PC-3 (cell line): Measurements from ENCODE around the gene SPSB1. TPM values are rescaled to one million over a fixed set of nuclear protein-coding genes. Genes with fewer than 3 reads are reported as not detected.

Experiments used
- ATAC-seq: fragments of 200-7000 bp; cut with Tn5 transposase; 2 replicates; pipeline ENCODE4 v1.9.1; 2020; ENCODE audit warnings: mild to moderate bottlenecking, moderate library complexity
- BruUV-seq: library from RNA; stranded (reverse); fragments of 400-500 nt; replicated peaks from 2 replicates; lab custom pipeline; 2021; lab: Mats Ljungman, UMichigan
- CTCF ChIA-PET: fragments of 300-600 bp; sonication (Branson Sonifier 250); formaldehyde crosslinking; loops from one replicate; lab custom pipeline; 2022; ENCODE audit warnings: antibody characterized with exemption; lab: Charles Lee
- POLR2A ChIA-PET: fragments of 300-600 bp; sonication (Branson Sonifier 250); formaldehyde crosslinking; loops from one replicate; lab custom pipeline; 2022; ENCODE audit warnings: antibody characterized with exemption; ENCODE audit not compliant: unreplicated experiment; lab: Charles Lee
- DNase-seq: peaks from one replicate; pipeline ENCODE4 v3.0.0-alpha.2; 2015
- H2AFZ ChIP-seq: fragments of 300-600 bp; sonication (generic); 2 replicates; pipeline ENCODE4 v1.6.0; 2016; ENCODE audit warnings: antibody characterized with exemption, low read length
- H3F3A ChIP-seq: fragments of 300-600 bp; sonication (generic); one replicate; pipeline ENCODE4 v1.6.0; 2017; ENCODE audit warnings: antibody characterized with exemption, low read length, control low read depth, mild to moderate bottlenecking; ENCODE audit not compliant: unreplicated experiment
- H3K27ac ChIP-seq: fragments of 300-600 bp; sonication (generic); 2 replicates; pipeline ENCODE4 v1.5.1; 2016; ENCODE audit warnings: mild to moderate bottlenecking, low read length
- H3K27me3 ChIP-seq: fragments of 300-600 bp; sonication (generic); 2 replicates; pipeline ENCODE4 v1.6.1; 2016; ENCODE audit warnings: low read length, mixed read lengths
- H3K36me3 ChIP-seq: fragments of 300-600 bp; sonication (generic); 2 replicates; pipeline ENCODE4 v1.6.1; 2016; ENCODE audit warnings: low read depth, mixed run types, low read length, mixed read lengths
- H3K4me1 ChIP-seq: fragments of 300-600 bp; sonication (generic); 2 replicates; pipeline ENCODE4 v1.5.1; 2016; ENCODE audit warnings: low read length; ENCODE audit not compliant: insufficient read depth
- H3K4me2 ChIP-seq: fragments of 300-600 bp; sonication (generic); 2 replicates; pipeline ENCODE4 v1.6.0; 2016; ENCODE audit warnings: low read length
- H3K4me3 ChIP-seq: fragments of 300-600 bp; sonication (generic); 2 replicates; pipeline ENCODE4 v1.5.1; 2016; ENCODE audit warnings: mild to moderate bottlenecking, low read length, mixed read lengths
- H3K79me2 ChIP-seq: fragments of 300-600 bp; sonication (generic); 2 replicates; pipeline ENCODE4 v1.6.1; 2017; ENCODE audit warnings: low read length, mixed read lengths
- H3K9ac ChIP-seq: fragments of 300-600 bp; sonication (generic); 2 replicates; pipeline ENCODE4 v1.6.0; 2016; ENCODE audit warnings: mild to moderate bottlenecking, low read length
- H3K9me2 ChIP-seq: fragments of 300-600 bp; sonication (generic); replicated peaks from 2 replicates; pipeline ENCODE4 v1.6.1; 2016; ENCODE audit warnings: mixed run types, low read length, mixed read lengths
- H3K9me3 ChIP-seq: fragments of 300-600 bp; sonication (generic); 2 replicates; pipeline ENCODE4 v1.6.1; 2016; ENCODE audit warnings: low read length, mixed read lengths
- H4K20me1 ChIP-seq: fragments of 300-600 bp; sonication (generic); 2 replicates; pipeline ENCODE4 v1.6.1; 2016; ENCODE audit warnings: low read length, mixed read lengths
- EZH2 ChIP-seq: fragments of 300-600 bp; sonication (generic); IDR thresholded peaks from one replicate; pipeline ENCODE4 v1.6.1; 2017; ENCODE audit warnings: antibody characterized with exemption, mild to moderate bottlenecking, low read length; ENCODE audit not compliant: unreplicated experiment
- EZH2phosphoT487 ChIP-seq: fragments of 300-600 bp; sonication (generic); IDR thresholded peaks from 2 replicates; pipeline ENCODE4 v1.6.1; 2018; ENCODE audit warnings: mild to moderate bottlenecking, antibody characterized with exemption, low read length, borderline replicate concordance
- intact Hi-C: fragments of 100-400 bp; cut with micrococcal nuclease; formaldehyde crosslinking; loops from 2 replicates; pipeline ENCODE4 v1.9.0; 2023
- total RNA-seq: library from RNA; depleted of rRNA; stranded (reverse); fragments of >200 nt; gene quantifications from 2 replicates; pipeline ENCODE4 v1.2.3, GENCODE V29; 2014
- TF ChIP-seq, protein P1 (sequence below): fragments of 300-600 bp; sonication (generic); conservative IDR thresholded peaks from 2 replicates; pipeline ENCODE4 v1.5.1; 2017; ENCODE audit warnings: antibody characterized with exemption, low read depth, mild to moderate bottlenecking, low read length

The SPSB1 gene
- total RNA-seq, 1 experiment from 2014 or later = 18.1 TPM

DNA sequence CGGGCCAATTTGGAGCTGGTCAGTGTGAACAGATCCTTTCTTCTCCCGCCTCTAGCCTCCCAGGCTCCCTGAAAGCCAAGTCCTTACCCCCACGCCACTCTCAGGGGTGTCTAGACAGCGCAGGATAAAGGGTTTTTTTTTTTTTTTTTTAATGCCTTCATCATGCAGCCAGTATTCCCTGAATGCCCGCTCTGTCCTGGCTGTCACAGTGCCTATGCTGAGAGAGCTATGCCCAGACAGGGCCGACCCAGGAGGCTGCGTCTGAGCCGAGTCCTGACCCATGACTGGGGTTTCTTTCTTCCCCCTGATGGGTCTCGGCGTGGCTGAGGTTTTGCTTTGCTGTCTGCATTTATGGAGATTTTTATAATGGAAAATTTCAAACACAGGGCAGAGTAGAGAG is 18.3 kb downstream of the SPSB1 start:
- H2AFZ ChIP-seq = no peak overlapping the region
- no peaks in the 10 kb centered on the region for H3K27me3 ChIP-seq
- no peak overlapping the region for H3K4me2 ChIP-seq
- H3K9me2 ChIP-seq = no peaks in the 10 kb centered on the region
- H3K4me1 ChIP-seq = peaks cover 6% of the 10 kb centered on the region; the same call in 1 of the 2 replicates
- no peak overlapping the region for H3K9ac ChIP-seq
- no peak overlapping the region for H3K4me3 ChIP-seq
- peaks cover 90% of the 10 kb centered on the region for H3K79me2 ChIP-seq
- no peak overlapping the region for H3K27ac ChIP-seq
- POLR2A ChIA-PET = no interaction called here
- H3K36me3 ChIP-seq = no peaks in the 10 kb centered on the region
- no peaks in the 10 kb centered on the region for H3K9me3 ChIP-seq
- CTCF ChIA-PET = no interaction called here
- H4K20me1 ChIP-seq = peaks cover 28% of the 10 kb centered on the region; the same call in 1 of the 2 replicates
- intact Hi-C loops = no loop called here
- TF ChIP-seq EZH2 (no peak), EZH2phosphoT487 (no peak)
- TF ChIP-seq, protein P1, sequence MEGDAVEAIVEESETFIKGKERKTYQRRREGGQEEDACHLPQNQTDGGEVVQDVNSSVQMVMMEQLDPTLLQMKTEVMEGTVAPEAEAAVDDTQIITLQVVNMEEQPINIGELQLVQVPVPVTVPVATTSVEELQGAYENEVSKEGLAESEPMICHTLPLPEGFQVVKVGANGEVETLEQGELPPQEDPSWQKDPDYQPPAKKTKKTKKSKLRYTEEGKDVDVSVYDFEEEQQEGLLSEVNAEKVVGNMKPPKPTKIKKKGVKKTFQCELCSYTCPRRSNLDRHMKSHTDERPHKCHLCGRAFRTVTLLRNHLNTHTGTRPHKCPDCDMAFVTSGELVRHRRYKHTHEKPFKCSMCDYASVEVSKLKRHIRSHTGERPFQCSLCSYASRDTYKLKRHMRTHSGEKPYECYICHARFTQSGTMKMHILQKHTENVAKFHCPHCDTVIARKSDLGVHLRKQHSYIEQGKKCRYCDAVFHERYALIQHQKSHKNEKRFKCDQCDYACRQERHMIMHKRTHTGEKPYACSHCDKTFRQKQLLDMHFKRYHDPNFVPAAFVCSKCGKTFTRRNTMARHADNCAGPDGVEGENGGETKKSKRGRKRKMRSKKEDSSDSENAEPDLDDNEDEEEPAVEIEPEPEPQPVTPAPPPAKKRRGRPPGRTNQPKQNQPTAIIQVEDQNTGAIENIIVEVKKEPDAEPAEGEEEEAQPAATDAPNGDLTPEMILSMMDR = no peak
- no TSS peak for BruUV-seq
- DNase-seq = no peak
- no peaks in the 10 kb centered on the region for H3F3A ChIP-seq
- no peak for ATAC-seq

DNA sequence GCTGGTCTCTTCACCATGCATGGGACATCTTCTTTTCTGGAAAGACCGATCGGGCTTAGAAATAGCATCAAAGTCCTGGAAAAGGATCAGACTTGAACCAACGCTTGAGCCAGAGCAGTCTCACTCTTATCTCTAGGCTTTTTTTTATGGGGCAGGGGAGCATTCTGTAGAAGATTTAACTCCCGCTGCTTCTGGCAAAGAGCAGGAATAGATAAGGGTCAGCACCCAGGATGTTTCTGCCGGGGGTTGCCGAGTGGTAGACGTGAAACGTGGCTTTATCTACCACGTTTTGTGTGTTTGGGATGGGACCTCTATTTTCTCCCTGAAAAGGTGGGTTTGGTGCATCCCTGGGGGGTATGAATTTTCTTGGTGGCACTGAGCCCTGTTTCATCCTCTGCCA is 18.8 kb downstream of the SPSB1 start:
- Histone ChIP-seq H3K4me1 (peaks cover 6% of the 10 kb centered on the region; the same call in 1 of the 2 replicates), H3K27me3 (no peaks in the 10 kb centered on the region), H3K4me3 (no peak overlapping the region), H3K9me2 (no peaks in the 10 kb centered on the region), H2AFZ (no peak overlapping the region), H3K4me2 (no peak overlapping the region), H3K79me2 (peaks cover 90% of the 10 kb centered on the region), H3K36me3 (no peaks in the 10 kb centered on the region), H4K20me1 (peaks cover 24% of the 10 kb centered on the region; the same call in 1 of the 2 replicates), H3K9me3 (no peaks in the 10 kb centered on the region), H3K9ac (no peak overlapping the region), H3F3A (no peaks in the 10 kb centered on the region), H3K27ac (no peak overlapping the region)
- DNase-seq (no peak), ATAC-seq (no peak)
- no TSS peak for BruUV-seq
- intact Hi-C loops = no loop called here
- no peak for TF ChIP-seq EZH2phosphoT487
- TF ChIP-seq EZH2 = no peak
- TF ChIP-seq, protein P1 = no peak
- POLR2A ChIA-PET = no interaction called here
- CTCF ChIA-PET = no interaction called here

DNA sequence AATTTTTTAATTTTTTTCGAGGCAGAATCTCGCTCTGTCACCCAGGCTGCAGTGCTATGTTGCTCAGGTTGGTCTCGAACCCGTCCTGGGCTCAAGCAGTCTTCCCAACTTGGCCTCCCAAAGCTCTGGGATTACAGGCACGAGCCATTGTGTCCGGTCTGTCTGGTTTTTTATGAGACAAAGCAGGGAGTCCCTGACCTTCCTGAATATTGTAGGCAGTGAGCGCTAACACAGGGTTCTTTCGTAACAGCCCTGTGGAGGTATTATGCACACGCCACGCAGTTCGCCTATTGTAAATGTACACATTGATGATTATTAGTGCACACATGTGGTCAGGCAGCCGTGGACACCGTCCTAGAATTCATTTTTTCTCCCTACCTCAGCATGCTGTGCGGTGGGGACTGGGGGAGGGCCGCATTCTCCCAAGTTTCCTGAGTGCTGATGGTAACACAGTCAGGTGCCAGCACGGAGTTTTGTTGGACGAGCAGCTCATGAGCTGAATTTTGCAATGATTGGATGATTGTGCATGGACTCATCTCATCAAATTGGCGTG is 19.6 kb downstream of the SPSB1 start:
- no peak overlapping the region for H2AFZ ChIP-seq
- BruUV-seq = no TSS peak
- intact Hi-C loops = no loop called here
- H3K4me3 ChIP-seq = no peak overlapping the region
- H4K20me1 ChIP-seq = peaks cover 28% of the 10 kb centered on the region; the same call in 1 of the 2 replicates
- ATAC-seq = no peak
- H3K9ac ChIP-seq = no peak overlapping the region
- POLR2A ChIA-PET = no interaction called here
- H3K27ac ChIP-seq = no peak overlapping the region
- no peaks in the 10 kb centered on the region for H3K9me2 ChIP-seq
- H3K4me2 ChIP-seq = no peak overlapping the region
- H3K36me3 ChIP-seq = no peaks in the 10 kb centered on the region
- no peak for DNase-seq
- no peaks in the 10 kb centered on the region for H3K27me3 ChIP-seq
- TF ChIP-seq EZH2 (no peak), EZH2phosphoT487 (no peak)
- TF ChIP-seq, protein P1 = no peak
- CTCF ChIA-PET = no interaction called here
- peaks cover 6% of the 10 kb centered on the region; the same call in 1 of the 2 replicates for H3K4me1 ChIP-seq
- no peaks in the 10 kb centered on the region for H3F3A ChIP-seq
- H3K79me2 ChIP-seq = peaks cover 90% of the 10 kb centered on the region
- no peaks in the 10 kb centered on the region for H3K9me3 ChIP-seq
